ENCODE data around the gene GRAMD1A.

DNA sequence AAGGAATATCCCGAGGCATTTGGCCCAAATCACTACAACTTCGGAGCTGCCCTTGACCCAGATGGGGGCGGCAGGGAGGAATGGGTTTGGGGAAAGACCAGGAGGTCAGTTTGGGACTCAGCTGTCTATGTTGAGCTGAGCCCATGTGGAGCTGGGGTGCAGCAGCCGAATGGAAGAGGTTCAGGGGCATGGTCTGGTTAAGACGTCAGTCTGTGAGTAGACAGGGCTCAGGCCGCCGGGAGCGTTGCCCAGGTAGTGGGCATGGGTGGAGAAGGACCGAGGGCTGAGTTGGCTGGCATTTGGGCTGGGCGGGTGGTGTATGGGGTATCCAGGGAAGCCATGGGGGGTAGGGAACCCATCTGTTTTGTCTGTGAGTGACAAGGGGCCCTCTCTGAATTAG lies 20.9 kb downstream of the GRAMD1A start:
- TF ChIP-seq, protein P1, sequence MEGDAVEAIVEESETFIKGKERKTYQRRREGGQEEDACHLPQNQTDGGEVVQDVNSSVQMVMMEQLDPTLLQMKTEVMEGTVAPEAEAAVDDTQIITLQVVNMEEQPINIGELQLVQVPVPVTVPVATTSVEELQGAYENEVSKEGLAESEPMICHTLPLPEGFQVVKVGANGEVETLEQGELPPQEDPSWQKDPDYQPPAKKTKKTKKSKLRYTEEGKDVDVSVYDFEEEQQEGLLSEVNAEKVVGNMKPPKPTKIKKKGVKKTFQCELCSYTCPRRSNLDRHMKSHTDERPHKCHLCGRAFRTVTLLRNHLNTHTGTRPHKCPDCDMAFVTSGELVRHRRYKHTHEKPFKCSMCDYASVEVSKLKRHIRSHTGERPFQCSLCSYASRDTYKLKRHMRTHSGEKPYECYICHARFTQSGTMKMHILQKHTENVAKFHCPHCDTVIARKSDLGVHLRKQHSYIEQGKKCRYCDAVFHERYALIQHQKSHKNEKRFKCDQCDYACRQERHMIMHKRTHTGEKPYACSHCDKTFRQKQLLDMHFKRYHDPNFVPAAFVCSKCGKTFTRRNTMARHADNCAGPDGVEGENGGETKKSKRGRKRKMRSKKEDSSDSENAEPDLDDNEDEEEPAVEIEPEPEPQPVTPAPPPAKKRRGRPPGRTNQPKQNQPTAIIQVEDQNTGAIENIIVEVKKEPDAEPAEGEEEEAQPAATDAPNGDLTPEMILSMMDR (IDR thresholded peaks at IDR 0.05): no peak
- no peak for TF ChIP-seq POLR2A (IDR thresholded peaks at IDR 0.05; ENCODE audit: low read depth)
- TF ChIP-seq POLR2AphosphoS5 (IDR thresholded peaks at IDR 0.05): no peak
